Adrenal gland (tissue), 5 donors: ENCODE data around the gene OIT3.
"Not testable (repeated sequence)": the region's sequence is repeated elsewhere in the genome, so short reads cannot be mapped to it uniquely, and the experiment has no call there.

ENCODE experiments used
- CTCF ChIP-seq, 6 experiments: fragments of 450-650 bp in 4 of 6; fragments of 200-600 bp in 2 of 6; sonication (generic) in 1 of 6; IDR thresholded peaks; 1 replicate in 5 of 6; 2 replicates in 1 of 6; pipeline versions ENCODE4 v1.5.1 to v1.8.0; 2016 to 2021; ENCODE audit warnings: antibody characterized with exemption in 6 of 6, mild to moderate bottlenecking in 2 of 6, moderate library complexity in 1 of 6
- POLR2A ChIP-seq, 2 donors: fragments of 450-650 bp; IDR thresholded peaks; one replicate each; pipeline ENCODE4 v1.6.1; 2017; ENCODE audit warnings: antibody characterized with exemption in 2 of 2, mild to moderate bottlenecking in 2 of 2, moderate library complexity in 1 of 2
- donor health status: DM: no; HTN: no; CAD: no.

GRCh38 chr10:72917803-72918332 is 24.3 kb downstream of the OIT3 start:
- not testable (repeated sequence) for TF ChIP-seq POLR2A, CTCF (IDR thresholded peaks at IDR 0.05)
